T47D (cell line): Measurements from ENCODE around the gene ELF3.
A peak's percentile ranks its signal among the peaks of the same experiment; 100 is the strongest.
"Not testable (repeated sequence)": the region's sequence is repeated elsewhere in the genome, so short reads cannot be mapped to it uniquely, and the experiment has no call there.

ENCODE experiments used
- DNase-seq, 2 experiments: peaks; one replicate each; pipeline versions ENCODE4 v3.0.0 to v3.0.0-alpha.2; 2011 to 2012; ENCODE audit warnings: low read depth in 1 of 2, low spot score in 1 of 2
- JUND ChIP-seq: IDR thresholded peaks from 2 replicates; pipeline ENCODE4 v1.6.1; 2012; ENCODE audit warnings: low read depth
- in situ Hi-C: cut with HindIII; loops from 2 replicates; pipeline ENCODE4 v1.10.0; 2016; ENCODE audit warnings: low sequenced_read_pairs, low pct_unique_long_range_greater_than_20kb

The ELF3 gene

DNA sequence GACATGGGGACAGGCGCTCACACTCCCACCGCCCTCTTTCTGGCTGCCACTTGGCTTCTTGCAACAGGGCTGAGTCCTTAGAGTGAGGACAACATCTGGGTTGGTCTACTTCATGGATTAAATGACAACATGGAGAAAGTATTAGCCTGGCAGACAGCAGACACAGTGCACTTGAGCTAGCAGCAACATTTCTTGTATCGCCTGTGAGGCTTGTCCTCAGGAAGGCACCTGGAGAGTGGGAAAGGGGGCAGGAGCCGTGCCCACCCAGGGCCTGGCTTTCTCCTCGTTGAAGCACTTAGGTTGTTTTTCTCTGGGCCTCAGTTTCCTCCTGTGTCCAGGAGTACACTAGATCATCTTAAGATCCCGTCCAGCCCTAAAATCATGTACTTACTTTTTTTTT lies 3.7 kb downstream of the ELF3 start:
- TF ChIP-seq JUND = no peak
- in situ Hi-C loops = no loop called here
- DNase-seq = no peak

DNA sequence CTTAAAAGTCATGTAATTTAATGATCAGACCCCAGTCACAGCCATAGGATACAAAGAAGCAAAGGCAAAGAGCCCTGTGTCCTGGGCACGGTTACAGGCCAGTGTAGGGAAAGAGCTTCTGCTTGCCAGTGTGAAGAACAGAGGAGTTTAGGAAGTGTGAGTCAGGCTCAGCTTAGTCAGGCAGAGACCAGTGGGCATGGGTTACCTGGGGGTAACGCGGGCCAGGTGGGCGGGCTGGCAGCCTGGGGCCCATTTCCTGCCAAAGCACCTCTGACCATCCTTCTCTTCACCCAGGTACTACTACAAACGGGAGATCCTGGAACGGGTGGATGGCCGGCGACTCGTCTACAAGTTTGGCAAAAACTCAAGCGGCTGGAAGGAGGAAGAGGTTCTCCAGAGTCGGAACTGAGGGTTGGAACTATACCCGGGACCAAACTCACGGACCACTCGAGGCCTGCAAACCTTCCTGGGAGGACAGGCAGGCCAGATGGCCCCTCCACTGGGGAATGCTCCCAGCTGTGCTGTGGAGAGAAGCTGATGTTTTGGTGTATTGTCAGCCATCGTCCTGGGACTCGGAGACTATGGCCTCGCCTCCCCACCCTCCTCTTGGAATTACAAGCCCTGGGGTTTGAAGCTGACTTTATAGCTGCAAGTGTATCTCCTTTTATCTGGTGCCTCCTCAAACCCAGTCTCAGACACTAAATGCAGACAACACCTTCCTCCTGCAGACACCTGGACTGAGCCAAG lies 4.7 kb downstream of the ELF3 start:
- in situ Hi-C loops = no loop called here
- TF ChIP-seq JUND = no peak
- no peak for DNase-seq

DNA sequence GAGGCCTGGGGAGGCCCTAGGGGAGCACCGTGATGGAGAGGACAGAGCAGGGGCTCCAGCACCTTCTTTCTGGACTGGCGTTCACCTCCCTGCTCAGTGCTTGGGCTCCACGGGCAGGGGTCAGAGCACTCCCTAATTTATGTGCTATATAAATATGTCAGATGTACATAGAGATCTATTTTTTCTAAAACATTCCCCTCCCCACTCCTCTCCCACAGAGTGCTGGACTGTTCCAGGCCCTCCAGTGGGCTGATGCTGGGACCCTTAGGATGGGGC lies 5.2 kb downstream of the ELF3 start:
- no peak for DNase-seq
- no peak for TF ChIP-seq JUND
- in situ Hi-C loops = no loop called here

DNA sequence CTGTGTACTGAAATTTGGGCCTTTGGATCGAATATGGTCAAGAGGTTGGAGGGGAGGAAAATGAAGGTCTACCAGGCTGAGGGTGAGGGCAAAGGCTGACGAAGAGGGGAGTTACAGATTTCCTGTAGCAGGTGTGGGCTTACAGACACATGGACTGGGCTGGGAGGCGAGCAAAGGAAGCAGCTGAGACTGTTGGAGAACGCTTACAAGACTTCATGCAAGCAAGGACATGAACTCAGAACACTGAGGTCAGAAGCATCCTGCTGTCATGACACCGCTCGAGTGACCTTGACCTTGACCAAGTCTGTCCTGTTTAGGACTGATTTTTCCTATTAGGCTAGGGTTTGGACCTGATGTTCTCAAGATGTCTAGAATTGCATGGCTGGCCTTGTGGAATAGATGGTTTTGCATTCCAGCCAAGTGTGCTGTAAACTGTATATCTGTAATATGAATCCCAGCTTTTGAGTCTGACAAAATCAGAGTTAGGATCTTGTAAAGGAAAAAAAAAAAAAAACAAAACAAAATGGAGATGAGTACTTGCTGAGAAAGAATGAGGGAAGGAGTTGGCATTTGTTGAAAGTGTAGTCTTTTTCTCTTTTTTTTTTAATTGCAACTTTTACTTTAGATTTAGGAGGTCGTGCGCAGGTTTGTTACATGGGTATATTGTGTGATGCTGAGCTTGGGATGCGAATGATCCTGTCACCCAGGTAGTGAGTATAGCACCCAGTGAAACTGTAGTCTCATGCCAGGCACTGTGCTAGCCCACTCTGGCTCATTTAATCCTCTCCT lies 5.8 kb downstream of the ELF3 start:
- in situ Hi-C loops = no loop called here
- DNase-seq = no peak
- no peak for TF ChIP-seq JUND

- TF ChIP-seq JUND = no peak
- in situ Hi-C loops = no loop called here
- no peak for DNase-seq
Measured at GRCh38 chr1:202016811-202017748, 6.7 kb downstream of the ELF3 start.

GRCh38 chr1:202017749-202018467 lies 7.5 kb downstream of the ELF3 start:
- DNase-seq = peak in 1 of 2 experiments; percentile 69
- in situ Hi-C loops = no loop called here
- no peak for TF ChIP-seq JUND

- peak; percentile 74 to 98 for DNase-seq
- in situ Hi-C loops = no loop called here
Measured at GRCh38 chr1:202018468-202019234, 8.3 kb downstream of the ELF3 start.

DNA sequence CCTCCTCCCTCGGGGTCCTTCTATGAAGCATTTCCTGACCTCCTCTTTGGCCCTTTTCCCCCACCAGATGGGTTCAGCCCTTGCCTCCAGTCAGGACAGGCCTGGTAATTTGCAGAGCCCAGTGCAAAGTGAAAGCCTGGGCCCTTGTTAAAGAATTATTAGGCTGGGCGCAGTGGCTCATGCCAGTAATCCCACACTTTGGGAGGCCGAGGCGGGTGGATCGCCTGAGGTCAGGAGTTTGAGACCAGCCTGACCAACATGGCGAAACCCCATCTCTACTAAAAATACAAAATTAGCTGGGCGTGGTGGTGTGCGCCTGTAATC lies 8.8 kb downstream of the ELF3 start:
- in situ Hi-C loops, DNase-seq: not testable (repeated sequence)

More at GRCh38 chr1:202018468-202019234, 8.3 kb downstream of the ELF3 start:
- TF ChIP-seq JUND = peak; percentile 88

DNA sequence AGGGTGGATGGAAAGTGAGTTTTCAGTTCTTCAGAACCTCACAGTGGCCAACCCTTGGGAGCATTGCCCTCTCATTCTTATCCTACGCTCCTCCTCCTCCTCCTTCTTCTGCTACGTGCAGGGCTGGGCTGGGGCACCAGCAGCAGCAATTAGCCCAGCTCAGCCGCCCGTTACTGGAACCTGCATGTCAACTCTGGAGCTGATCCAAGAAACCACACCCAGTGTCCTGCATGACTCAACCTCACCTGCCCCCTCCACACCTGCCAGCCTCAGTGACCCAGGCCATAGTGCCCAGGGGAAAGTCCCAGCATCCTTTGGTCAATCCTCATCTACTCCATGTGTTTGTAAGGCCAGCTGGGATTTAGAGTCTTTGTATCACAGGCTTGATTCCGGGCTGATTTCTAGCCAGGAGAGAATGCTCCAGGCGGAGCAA lies 12.6 kb downstream of the ELF3 start:
- DNase-seq = peak in 1 of 2 experiments; percentile 90
- TF ChIP-seq JUND = peak; percentile 20; the same call in 1 of the 2 replicates
- in situ Hi-C loops = no loop called here

- TF ChIP-seq JUND = no peak
Measured at GRCh38 chr1:202029171-202029665, 18.8 kb downstream of the ELF3 start.

DNA sequence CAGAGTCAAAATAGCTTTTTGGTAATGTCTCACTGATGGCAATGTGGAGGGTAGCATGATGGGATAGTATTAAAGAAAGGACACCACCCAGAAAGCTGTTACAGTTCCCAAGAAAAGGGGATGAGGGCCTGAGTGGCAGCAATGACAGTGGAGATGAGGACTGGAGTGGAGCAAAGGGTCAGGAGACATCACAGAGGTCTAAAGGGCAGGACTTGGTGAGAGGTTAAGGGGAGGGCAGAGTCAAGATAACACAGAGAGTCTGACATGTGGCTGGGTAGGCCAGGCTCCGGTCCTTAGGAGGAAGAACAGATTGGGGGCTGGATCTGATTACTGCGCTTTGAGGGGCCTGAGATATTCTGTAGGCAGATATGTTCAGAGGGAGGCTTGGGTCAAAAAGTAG lies 19.3 kb downstream of the ELF3 start:
- no peak for DNase-seq
- no peak for TF ChIP-seq JUND
- in situ Hi-C loops = no loop called here

More at GRCh38 chr1:202029171-202029665, 18.8 kb downstream of the ELF3 start:
- DNase-seq = no peak
- in situ Hi-C loops = no loop called here
